ENCODE measurements around the gene RPL37. TPM values are rescaled to one million over a fixed set of nuclear protein-coding genes. Genes with fewer than 3 reads are reported as not detected.

Gene RPL37
- total and polyA plus RNA-seq, 2 donors (not counting 3 experiments of a cell fraction or from before 2014, with no cell fraction given), result 259 to 1,348 TPM

DNA sequence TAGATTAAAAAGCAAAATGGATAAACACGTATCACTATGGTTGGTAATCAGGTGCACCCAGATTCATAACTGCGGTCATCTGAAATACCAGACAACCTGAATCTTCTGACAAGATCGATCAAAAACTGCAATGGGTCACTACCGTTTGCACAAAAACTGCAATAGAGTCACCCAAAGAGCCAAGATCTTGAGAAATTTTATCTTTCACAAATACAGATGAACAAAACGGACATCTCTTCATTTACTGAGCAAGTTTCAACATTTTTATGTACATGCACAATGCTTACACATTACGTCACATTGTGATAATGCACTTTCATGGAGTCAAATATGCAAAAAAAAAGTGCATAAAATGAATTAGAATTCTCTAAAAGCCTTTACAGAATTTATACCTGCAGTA, 55.5 kb downstream of the RPL37 start:
- H4K20me1 ChIP-seq (replicated peaks; ENCODE audit: control insufficient read depth, extremely low read depth, insufficient read depth, low read length), result peaks cover 11% of the 10 kb centered on the region
- H3K4me1 ChIP-seq (ENCODE audit: control insufficient read depth, extremely low read depth, insufficient read depth, low read length), result peaks cover 4% of the 10 kb centered on the region
- H3K27ac ChIP-seq (ENCODE audit: insufficient read depth, low read depth, low read length), result no peak overlapping the region
- no peak overlapping the region for H3K9ac ChIP-seq (replicated peaks; ENCODE audit: extremely low read depth, insufficient read depth, low read length)
- ChIA-PET CTCF (no interaction called here), POLR2A (no interaction called here)
- TF ChIP-seq MYC (IDR thresholded peaks at IDR 0.05; ENCODE audit: low read depth, low read length) (no peak), GATA2 (IDR thresholded peaks at IDR 0.05; ENCODE audit: insufficient read depth, insufficient read length, low read depth, low read length) (no peak), CTCF (IDR thresholded peaks at IDR 0.05; ENCODE audit: extremely low read depth in 1 of 2, insufficient read depth in 1 of 2, low read depth in 1 of 2, low read length in 2 of 2) (no peak), JUN (IDR thresholded peaks at IDR 0.05; ENCODE audit: borderline replicate concordance, insufficient read depth, insufficient read length, low read depth) (no peak), FOS (IDR thresholded peaks at IDR 0.05; ENCODE audit: borderline replicate concordance, insufficient read depth, low read length) (no peak), POLR2AphosphoS5 (IDR thresholded peaks at IDR 0.05; ENCODE audit: insufficient read depth, low read depth, low read length) (no peak), POLR2A (IDR thresholded peaks at IDR 0.05; ENCODE audit: low read depth, low read length) (no peak), EZH2 (IDR thresholded peaks at IDR 0.05; ENCODE audit: borderline replicate concordance, low read depth, low read length, severe bottlenecking) (no peak)
- TF ChIP-seq, protein P1, sequence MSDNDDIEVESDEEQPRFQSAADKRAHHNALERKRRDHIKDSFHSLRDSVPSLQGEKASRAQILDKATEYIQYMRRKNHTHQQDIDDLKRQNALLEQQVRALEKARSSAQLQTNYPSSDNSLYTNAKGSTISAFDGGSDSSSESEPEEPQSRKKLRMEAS (IDR thresholded peaks at IDR 0.05; ENCODE audit: insufficient read depth, insufficient read length), result no peak
- dilution Hi-C loops (cut with MboI; ENCODE audit: extremely low pct_ligation_motif_present, low sequenced_read_pairs) (no loop called here), intact Hi-C loops (cut with micrococcal nuclease) (no loop called here)
- BruUV-seq (replicated peaks), result no TSS peak
- no peaks in the 10 kb centered on the region for H3K9me3 ChIP-seq (replicated peaks; ENCODE audit: control insufficient read depth, insufficient read depth, low read length)
- H3K79me2 ChIP-seq (ENCODE audit: control insufficient read depth, insufficient read depth, low read length), result peaks cover 76% of the 10 kb centered on the region
- H3K4me3 ChIP-seq (replicated peaks in 1 of 3; ENCODE audit: insufficient read depth in 1 of 3, low read depth in 1 of 3, low read length in 3 of 3), result no peak overlapping the region
- H2AFZ ChIP-seq (ENCODE audit: low read depth, low read length), result no peak overlapping the region
- H3K9me1 ChIP-seq (replicated peaks; ENCODE audit: control insufficient read depth, extremely low read depth, insufficient read depth, low read length), result no peaks in the 10 kb centered on the region
- no peaks in the 10 kb centered on the region for H3K27me3 ChIP-seq (ENCODE audit: control insufficient read depth in 2 of 2, insufficient read depth in 2 of 2, low read length in 2 of 2)
- FAIRE-seq, result no peak
- peaks cover 5 to 15% of the 10 kb centered on the region in 2 experiments for H3K36me3 ChIP-seq (ENCODE audit: control insufficient read depth in 2 of 2, extremely low read depth in 1 of 2, insufficient read depth in 2 of 2, low read length in 2 of 2)
- no peak overlapping the region for H3K4me2 ChIP-seq (ENCODE audit: insufficient read depth, low read length)
- DNase-seq (ENCODE audit: low read depth, low spot score), result no peak
